ENCODE measurements around the gene ADAM12.

DNA sequence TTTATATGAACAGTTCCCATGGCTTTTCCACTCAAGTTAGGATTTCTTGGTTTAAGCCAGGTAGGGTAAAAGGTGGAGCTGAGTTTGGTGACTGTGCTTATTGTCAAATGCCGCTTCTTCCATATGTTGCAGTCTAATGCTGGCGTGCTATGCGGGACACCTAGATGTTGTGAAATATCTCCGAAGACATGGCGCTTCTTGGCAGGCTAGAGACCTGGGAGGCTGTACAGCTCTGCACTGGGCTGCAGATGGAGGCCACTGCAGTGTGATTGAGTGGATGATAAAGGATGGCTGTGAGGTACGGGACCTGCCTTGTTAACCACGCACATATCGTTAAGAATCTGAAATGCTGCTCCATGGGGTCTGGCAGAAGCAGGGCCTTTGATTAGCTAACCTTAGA is 383.5 kb downstream of the ADAM12 start:
- TF ChIP-seq CTCF (IDR thresholded peaks at IDR 0.05): no peak
- TF ChIP-seq EZH2phosphoT487 (IDR thresholded peaks at IDR 0.05): no peak
- no peak for TF ChIP-seq EZH2 (IDR thresholded peaks at IDR 0.05)
